IMR-90 (cell line): ENCODE measurements around the gene SERPINA4. TPM values are rescaled to one million over a fixed set of nuclear protein-coding genes. Genes with fewer than 3 reads are reported as not detected.

Source experiments
- ATAC-seq: fragments of 200-7000 bp; cut with Tn5 transposase; 2 replicates; pipeline ENCODE4 v1.9.1; 2020; ENCODE audit warnings: low read depth, mild to moderate bottlenecking, moderate library complexity
- BruUV-seq: library from RNA; stranded (reverse); fragments of 400-500 nt; replicated peaks from 2 replicates; lab custom pipeline; 2021; lab: Mats Ljungman, UMichigan
- CTCF ChIA-PET: fragments of 300-600 bp; formaldehyde crosslinking; extraction: SDS; loops from one replicate; lab custom pipeline; 2021; ENCODE audit warnings: antibody characterized with exemption; lab: Yijun Ruan, JAX
- POLR2A ChIA-PET: fragments of 300-600 bp; sonication (Branson Sonifier 250); formaldehyde crosslinking; loops from one replicate; lab custom pipeline; 2022; ENCODE audit warnings: antibody characterized with exemption; ENCODE audit not compliant: unreplicated experiment; lab: Charles Lee
- DNase-seq: peaks from one replicate; pipeline ENCODE4 v3.0.0; 2013
- H2AFZ ChIP-seq: replicated peaks from 2 replicates; pipeline ENCODE3; 2013; ENCODE audit warnings: low read length, mild to moderate bottlenecking; ENCODE audit not compliant: poor library complexity
- H2AK5ac ChIP-seq: 2 replicates; pipeline ENCODE4 v1.6.1; 2013; ENCODE audit warnings: low read depth, low read length, inconsistent platforms
- H2AK9ac ChIP-seq: replicated peaks from 2 replicates; pipeline ENCODE3; 2013; ENCODE audit warnings: mild to moderate bottlenecking, low read depth, low read length, moderate library complexity; ENCODE audit not compliant: poor library complexity
- H2BK120ac ChIP-seq: 2 replicates; pipeline ENCODE4 v1.6.1; 2013; ENCODE audit warnings: low read depth, low read length, inconsistent platforms
- H2BK15ac ChIP-seq: 3 replicates; pipeline ENCODE4 v1.6.1; 2013; ENCODE audit warnings: low read depth, low read length, inconsistent platforms
- H2BK20ac ChIP-seq: 2 replicates; pipeline ENCODE4 v1.6.1; 2013; ENCODE audit warnings: low read depth, mild to moderate bottlenecking, inconsistent platforms, low read length, moderate library complexity
- H2BK5ac ChIP-seq: 2 replicates; pipeline ENCODE4 v1.6.1; 2013; ENCODE audit warnings: mild to moderate bottlenecking, low read depth, low read length, inconsistent platforms; ENCODE audit not compliant: poor library complexity, severe bottlenecking
- H3K14ac ChIP-seq: replicated peaks from 2 replicates; pipeline ENCODE4 v1.6.1; 2013; ENCODE audit warnings: low read depth, low read length, inconsistent platforms
- H3K18ac ChIP-seq: 2 replicates; pipeline ENCODE4 v1.6.1; 2013; ENCODE audit warnings: low read depth, low read length, control low read depth
- H3K23ac ChIP-seq: 2 replicates; pipeline ENCODE4 v1.6.1; 2013; ENCODE audit warnings: low read depth, low read length, inconsistent platforms
- H3K27ac ChIP-seq: 2 replicates; pipeline ENCODE4 v1.5.1; 2013; ENCODE audit warnings: mild to moderate bottlenecking, control low read depth, low read length; ENCODE audit not compliant: insufficient read depth
- H3K27me3 ChIP-seq: 2 replicates; pipeline ENCODE4 v1.6.1; 2013; ENCODE audit warnings: low read length; ENCODE audit not compliant: control insufficient read depth, insufficient read depth
- H3K36me3 ChIP-seq: 2 replicates; pipeline ENCODE4 v1.6.1; 2013; ENCODE audit warnings: low read length, mixed read lengths; ENCODE audit not compliant: control insufficient read depth, insufficient read depth
- H3K4ac ChIP-seq: 2 replicates; pipeline ENCODE4 v1.6.1; 2013; ENCODE audit warnings: low read depth, low read length, inconsistent platforms
- H3K4me1 ChIP-seq: 2 replicates; pipeline ENCODE4 v1.6.1; 2013; ENCODE audit warnings: low read length, mixed read lengths; ENCODE audit not compliant: control insufficient read depth, insufficient read depth
- H3K4me2 ChIP-seq: 2 replicates; pipeline ENCODE4 v1.6.1; 2013; ENCODE audit warnings: low read depth, mild to moderate bottlenecking, control low read depth, low read length, moderate library complexity
- H3K4me3 ChIP-seq: 2 replicates; pipeline ENCODE4 v1.5.1; 2013; ENCODE audit warnings: low read depth, mild to moderate bottlenecking, control low read depth, low read length, moderate library complexity; ENCODE audit not compliant: insufficient read depth
- H3K56ac ChIP-seq: 2 replicates; pipeline ENCODE4 v1.6.1; 2013; ENCODE audit warnings: low read length, inconsistent platforms; ENCODE audit not compliant: insufficient read depth; ENCODE audit errors: extremely low read depth
- H3K79me1 ChIP-seq, 2 experiments: 2 replicates each; pipeline ENCODE4 v1.6.1; 2013; ENCODE audit warnings: low read length in 2 of 2, inconsistent platforms in 1 of 2, low read depth in 1 of 2
- H3K9ac ChIP-seq: 2 replicates; pipeline ENCODE4 v1.6.1; 2013; ENCODE audit warnings: low read depth, low read length, control low read depth
- H3K9me1 ChIP-seq: 2 replicates; pipeline ENCODE4 v1.6.1; 2013; ENCODE audit warnings: low read length, inconsistent platforms; ENCODE audit not compliant: insufficient read depth
- H3K9me3 ChIP-seq: 2 replicates; pipeline ENCODE4 v1.6.1; 2013; ENCODE audit warnings: low read length; ENCODE audit not compliant: control insufficient read depth, insufficient read depth
- H4K20me1 ChIP-seq: 2 replicates; pipeline ENCODE4 v1.6.1; 2013; ENCODE audit warnings: low read length, inconsistent platforms; ENCODE audit not compliant: insufficient read depth
- H4K5ac ChIP-seq: 2 replicates; pipeline ENCODE4 v1.6.1; 2013; ENCODE audit warnings: mild to moderate bottlenecking, low read depth, low read length, control low read depth
- H4K8ac ChIP-seq, 2 experiments: 2 replicates each; pipeline ENCODE4 v1.6.1; 2013; ENCODE audit warnings: low read depth in 2 of 2, low read length in 2 of 2, control low read depth in 1 of 2, inconsistent platforms in 1 of 2
- H4K91ac ChIP-seq: 2 replicates; pipeline ENCODE4 v1.6.1; 2013; ENCODE audit warnings: low read depth, low read length, inconsistent platforms; ENCODE audit not compliant: insufficient read depth
- BHLHE40 ChIP-seq: fragments of 150-350 bp; IDR thresholded peaks from 2 replicates; pipeline ENCODE4 v1.6.1; 2016; ENCODE audit warnings: mild to moderate bottlenecking, low read depth, low read length
- CEBPB ChIP-seq: IDR thresholded peaks from 2 replicates; pipeline ENCODE4 v1.6.1; 2012; ENCODE audit warnings: low read depth, low read length, improper control_type of control experiment
- CTCF ChIP-seq: conservative IDR thresholded peaks from 2 replicates; pipeline ENCODE4 v1.5.1; 2012; ENCODE audit warnings: mild to moderate bottlenecking, low read depth, low read length, improper control_type of control experiment
- FOS ChIP-seq: fragments of 150-350 bp; IDR thresholded peaks from 2 replicates; pipeline ENCODE4 v1.6.1; 2016; ENCODE audit warnings: low read depth, low read length
- MAFK ChIP-seq: IDR thresholded peaks from 2 replicates; pipeline ENCODE4 v1.6.1; 2012; ENCODE audit warnings: low read depth, low read length, improper control_type of control experiment
- MXI1 ChIP-seq: IDR thresholded peaks from 2 replicates; pipeline ENCODE4 v1.6.1; 2012; ENCODE audit warnings: low read depth, mild to moderate bottlenecking, low read length, moderate library complexity, borderline replicate concordance
- NFE2L2 ChIP-seq: fragments of 150-350 bp; IDR thresholded peaks from 2 replicates; pipeline ENCODE4 v1.6.1; 2016; ENCODE audit warnings: low read depth, mild to moderate bottlenecking, low read length
- POLR2A ChIP-seq: IDR thresholded peaks from 2 replicates; pipeline ENCODE4 v1.6.1; 2012; ENCODE audit warnings: mild to moderate bottlenecking, low read depth, low read length
- RAD21 ChIP-seq: IDR thresholded peaks from 2 replicates; pipeline ENCODE4 v1.6.1; 2012; ENCODE audit warnings: low read length, improper control_type of control experiment
- RCOR1 ChIP-seq: IDR thresholded peaks from 2 replicates; pipeline ENCODE4 v1.6.1; 2012; ENCODE audit warnings: mild to moderate bottlenecking, low read length, improper control_type of control experiment; ENCODE audit not compliant: insufficient replicate concordance
- RFX5 ChIP-seq: IDR thresholded peaks from 2 replicates; pipeline ENCODE4 v1.8.0; 2012; ENCODE audit warnings: low read depth, mild to moderate bottlenecking, low read length, moderate library complexity
- USF2 ChIP-seq: fragments of 150-350 bp; IDR thresholded peaks from 2 replicates; pipeline ENCODE4 v1.6.1; 2017; ENCODE audit warnings: mild to moderate bottlenecking, antibody characterized with exemption, low read length, low read depth
- WGBS, 2 experiments: methylation state at CpG; one replicate each; pipeline versions ENCODE4 v1.1.5 to v1.1.7; 2013; ENCODE audit warnings: missing lambda C conversion rate in 2 of 2; ENCODE audit not compliant: insufficient read length in 1 of 2; ENCODE audit errors: extremely low coverage in 2 of 2; 5-methylcytosine and 5-hydroxymethylcytosine counted together
- dilution Hi-C: fragments of 300-500 bp; cut with HindIII; formaldehyde crosslinking; loops from one replicate; pipeline ENCODE4 v1.14.3; 2018; ENCODE audit warnings: low sequenced_read_pairs; ENCODE audit not compliant: unreplicated experiment
- in situ Hi-C: fragments of 300-500 bp; cut with MboI; formaldehyde crosslinking; loops from 3 replicates; pipeline ENCODE4 v1.14.3; 2019; ENCODE audit warnings: low sequenced_read_pairs, inconsistent platforms, mixed read lengths
- intact Hi-C: fragments of 100-400 bp; cut with micrococcal nuclease; formaldehyde crosslinking; loops from 2 replicates; pipeline ENCODE4 v1.10.0; 2022
- polyA plus RNA-seq, 3 experiments: library from polyadenylated mRNA; depleted of rRNA; stranded (reverse); fragments of >200 nt; gene quantifications; 2 replicates each; pipeline ENCODE4 v1.2.3, GENCODE V29; 2012; ENCODE audit warnings: low replicate concordance in 1 of 3
- total RNA-seq: library from RNA; depleted of rRNA; stranded (reverse); fragments of >200 nt; gene quantifications from 2 replicates; pipeline ENCODE4 v1.2.3, GENCODE V29; 2012

SERPINA4 gene
- total and polyA plus RNA-seq, 2 of the 4 experiments (the other 2 are of a cell fraction) = not detected

GRCh38 chr14:94570440-94570839 lies 9.2 kb downstream of the SERPINA4 start:
- Histone ChIP-seq H3K4me3 (no peak overlapping the region), H2AK9ac (no peak overlapping the region), H3K27me3 (no peaks in the 10 kb centered on the region; the same call in 1 of the 2 replicates), H3K27ac (no peak overlapping the region), H3K14ac (no peak overlapping the region), H4K20me1 (no peaks in the 10 kb centered on the region), H3K23ac (no peak overlapping the region), H3K56ac (no peak overlapping the region), H3K36me3 (no peaks in the 10 kb centered on the region), H4K5ac (no peak overlapping the region), H3K9ac (no peak overlapping the region), H2BK15ac (no peak overlapping the region), H3K9me1 (no peaks in the 10 kb centered on the region), H2AK5ac (no peak overlapping the region), H2BK120ac (no peak overlapping the region), H2BK5ac (no peak overlapping the region), H4K91ac (no peak overlapping the region), H2BK20ac (no peak overlapping the region), H3K4me2 (no peak overlapping the region), H3K18ac (no peak overlapping the region), H3K4me1 (no peaks in the 10 kb centered on the region), H2AFZ (peak overlapping the region; percentile 23), H3K9me3 (peaks cover 2% of the 10 kb centered on the region; the same call in 1 of the 2 replicates), H3K4ac (no peak overlapping the region), H4K8ac (no peak overlapping the region), H3K79me1 (no peaks in the 10 kb centered on the region)
- in situ Hi-C loops (no loop called here), intact Hi-C loops (no loop called here), dilution Hi-C loops (no loop called here)
- POLR2A ChIA-PET = no interaction called here
- TF ChIP-seq CTCF = no peak
- no peak for TF ChIP-seq CEBPB
- no peak for TF ChIP-seq FOS
- no peak for TF ChIP-seq NFE2L2
- no peak for TF ChIP-seq RCOR1
- TF ChIP-seq RAD21 = no peak
- no peak for TF ChIP-seq BHLHE40
- TF ChIP-seq RFX5 = no peak
- no peak for TF ChIP-seq POLR2A
- no peak for TF ChIP-seq MAFK
- TF ChIP-seq USF2 = no peak
- no peak for TF ChIP-seq MXI1
- BruUV-seq = no TSS peak
- 40% methylated on average over 1 of the region's 9 CpGs; no CpG with 5 or more reads in 1 of the 2 experiments for WGBS, 2 experiments
- ATAC-seq = no peak
- no peak for DNase-seq
- CTCF ChIA-PET = no interaction called here
